Measurements from ENCODE around the gene ZC3H12A.

Gene ZC3H12A

GRCh38 chr1:37458551-37458950 is 15.8 kb upstream of the ZC3H12A start:
- no peak overlapping the region for H3K9ac ChIP-seq (ENCODE audit: low read depth, low read length)
- H3K36me3 ChIP-seq (ENCODE audit: insufficient read depth, low read depth, low read length), result no peaks in the 10 kb centered on the region
- no peaks in the 10 kb centered on the region for H3K9me3 ChIP-seq (ENCODE audit: insufficient read depth, low read depth, low read length)
- H3K27me3 ChIP-seq (ENCODE audit: insufficient read depth, low read length), result no peaks in the 10 kb centered on the region
- no peak overlapping the region for H3K27ac ChIP-seq (ENCODE audit: low read length)
- H3K4me1 ChIP-seq (ENCODE audit: insufficient read depth, low read length), result no peaks in the 10 kb centered on the region
- H3K4me3 ChIP-seq (ENCODE audit: low read length), result no peak overlapping the region

GRCh38 chr1:37461698-37462436 is 12.5 kb upstream of the ZC3H12A start:
- Histone ChIP-seq H3K27me3 (ENCODE audit: insufficient read depth, low read length) (no peaks in the 10 kb centered on the region), H3K36me3 (ENCODE audit: insufficient read depth, low read depth, low read length) (no peaks in the 10 kb centered on the region), H3K4me1 (ENCODE audit: insufficient read depth, low read length) (no peaks in the 10 kb centered on the region), H3K9ac (ENCODE audit: low read depth, low read length) (no peak overlapping the region), H3K9me3 (ENCODE audit: insufficient read depth, low read depth, low read length) (no peaks in the 10 kb centered on the region), H3K27ac (ENCODE audit: low read length) (no peak overlapping the region), H3K4me3 (ENCODE audit: low read length) (no peak overlapping the region)

DNA sequence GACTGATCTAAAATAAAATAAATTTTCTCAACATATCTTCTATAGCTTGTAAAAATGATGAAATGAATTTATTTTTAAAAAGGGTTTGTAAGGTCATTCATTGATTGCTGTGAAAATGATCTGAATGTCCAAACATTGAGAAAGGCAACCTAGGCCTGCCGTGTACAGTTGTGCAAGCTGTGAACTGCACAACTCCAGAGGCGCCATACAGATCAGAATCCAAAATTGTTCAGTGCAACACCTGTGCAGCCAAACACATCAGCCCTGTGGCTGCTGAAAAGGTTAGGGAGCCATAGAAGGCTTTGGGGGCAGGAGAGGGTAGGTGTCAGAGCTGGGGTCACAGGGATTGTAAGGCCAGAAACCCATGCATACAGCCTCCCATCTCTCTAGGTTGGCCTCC is 9.9 kb upstream of the ZC3H12A start:
- no peaks in the 10 kb centered on the region for H3K9me3 ChIP-seq (ENCODE audit: insufficient read depth, low read depth, low read length)
- H3K9ac ChIP-seq (ENCODE audit: low read depth, low read length), result no peak overlapping the region
- no peaks in the 10 kb centered on the region for H3K36me3 ChIP-seq (ENCODE audit: insufficient read depth, low read depth, low read length)
- no peaks in the 10 kb centered on the region for H3K4me1 ChIP-seq (ENCODE audit: insufficient read depth, low read length)
- H3K4me3 ChIP-seq (ENCODE audit: low read length), result no peak overlapping the region
- H3K27me3 ChIP-seq (ENCODE audit: insufficient read depth, low read length), result no peaks in the 10 kb centered on the region
- H3K27ac ChIP-seq (ENCODE audit: low read length), result no peak overlapping the region

- Histone ChIP-seq H3K4me1 (ENCODE audit: insufficient read depth, low read length) (no peaks in the 10 kb centered on the region), H3K27ac (ENCODE audit: low read length) (no peak overlapping the region)
Observed at GRCh38 chr1:37465593-37466517, 8.5 kb upstream of the ZC3H12A start.

GRCh38 chr1:37468037-37468436 is 6.3 kb upstream of the ZC3H12A start:
- Histone ChIP-seq H3K36me3 (ENCODE audit: insufficient read depth, low read depth, low read length) (no peaks in the 10 kb centered on the region), H3K27me3 (ENCODE audit: insufficient read depth, low read length) (peaks cover 11% of the 10 kb centered on the region), H3K27ac (ENCODE audit: low read length) (no peak overlapping the region), H3K9ac (ENCODE audit: low read depth, low read length) (no peak overlapping the region), H3K4me3 (ENCODE audit: low read length) (no peak overlapping the region), H3K4me1 (ENCODE audit: insufficient read depth, low read length) (peaks cover 7% of the 10 kb centered on the region), H3K9me3 (ENCODE audit: insufficient read depth, low read depth, low read length) (no peaks in the 10 kb centered on the region)

More at GRCh38 chr1:37465593-37466517, 8.5 kb upstream of the ZC3H12A start:
- no peaks in the 10 kb centered on the region for H3K27me3 ChIP-seq (ENCODE audit: insufficient read depth, low read length)
- H3K9me3 ChIP-seq (ENCODE audit: insufficient read depth, low read depth, low read length), result no peaks in the 10 kb centered on the region
- no peak overlapping the region for H3K4me3 ChIP-seq (ENCODE audit: low read length)
- H3K9ac ChIP-seq (ENCODE audit: low read depth, low read length), result no peak overlapping the region
- no peaks in the 10 kb centered on the region for H3K36me3 ChIP-seq (ENCODE audit: insufficient read depth, low read depth, low read length)

DNA sequence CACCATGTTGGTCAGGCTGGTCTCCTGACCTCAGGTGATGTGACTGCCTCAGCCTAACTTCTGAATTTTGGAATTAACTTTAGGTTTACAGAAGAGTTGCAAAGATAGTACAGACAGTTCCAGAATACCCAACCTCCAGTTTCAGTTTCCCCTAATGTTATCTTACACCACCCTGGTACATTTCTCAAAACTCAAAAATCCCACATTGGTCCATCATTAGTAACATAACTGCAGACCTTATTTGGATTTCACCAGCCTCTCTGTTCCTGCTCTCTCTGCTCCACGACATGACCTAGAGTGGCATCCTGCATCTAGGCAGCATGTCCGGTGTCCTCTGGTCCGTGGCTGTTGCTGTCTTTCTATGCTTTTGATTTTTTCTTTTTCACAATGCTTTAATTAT is 5.0 kb upstream of the ZC3H12A start:
- Histone ChIP-seq H3K4me1 (ENCODE audit: insufficient read depth, low read length) (peaks cover 7% of the 10 kb centered on the region), H3K9ac (ENCODE audit: low read depth, low read length) (no peak overlapping the region), H3K9me3 (ENCODE audit: insufficient read depth, low read depth, low read length) (no peaks in the 10 kb centered on the region), H3K4me3 (ENCODE audit: low read length) (no peak overlapping the region), H3K27me3 (ENCODE audit: insufficient read depth, low read length) (peaks cover 22% of the 10 kb centered on the region), H3K36me3 (ENCODE audit: insufficient read depth, low read depth, low read length) (no peaks in the 10 kb centered on the region), H3K27ac (ENCODE audit: low read length) (no peak overlapping the region)

GRCh38 chr1:37471345-37472231 is 2.8 kb upstream of the ZC3H12A start:
- no peaks in the 10 kb centered on the region for H3K9me3 ChIP-seq (ENCODE audit: insufficient read depth, low read depth, low read length)
- peaks cover 26% of the 10 kb centered on the region for H3K27me3 ChIP-seq (ENCODE audit: insufficient read depth, low read length)
- peak overlapping the region; percentile 29; the same call in 1 of the 2 replicates for H3K9ac ChIP-seq (ENCODE audit: low read depth, low read length)
- H3K4me3 ChIP-seq (ENCODE audit: low read length), result 0 out of 2 replicates have a peak overlapping the region, but pooled peaks have one; percentile 4
- peaks cover 6% of the 10 kb centered on the region; the same call in 1 of the 2 replicates for H3K36me3 ChIP-seq (ENCODE audit: insufficient read depth, low read depth, low read length)
- H3K27ac ChIP-seq (ENCODE audit: low read length), result no peak overlapping the region
- peaks cover 20% of the 10 kb centered on the region for H3K4me1 ChIP-seq (ENCODE audit: insufficient read depth, low read length)

DNA sequence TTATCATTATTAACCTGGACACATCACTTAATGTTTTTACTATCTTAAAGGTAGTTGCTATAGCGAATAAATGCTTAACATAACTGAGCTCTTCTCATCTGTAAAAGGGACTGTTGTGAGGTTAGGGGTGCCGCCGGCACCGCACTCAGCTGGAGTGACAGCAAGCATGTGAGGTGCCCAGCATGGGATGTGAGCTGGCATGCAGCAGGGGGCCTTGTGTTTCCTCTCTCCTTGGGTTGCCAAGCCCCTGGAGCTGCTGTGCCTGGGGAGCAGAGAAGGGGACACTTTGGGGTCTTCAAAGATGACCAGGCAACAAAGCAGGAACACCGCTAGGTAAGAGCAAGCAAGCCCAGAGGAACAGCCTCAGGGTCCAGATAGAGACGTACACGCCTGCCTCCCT is 2.1 kb upstream of the ZC3H12A start:
- Histone ChIP-seq H3K9ac (ENCODE audit: low read depth, low read length) (no peak overlapping the region), H3K4me1 (ENCODE audit: insufficient read depth, low read length) (peaks cover 26% of the 10 kb centered on the region), H3K4me3 (ENCODE audit: low read length) (no peak overlapping the region), H3K36me3 (ENCODE audit: insufficient read depth, low read depth, low read length) (peaks cover 9% of the 10 kb centered on the region; the same call in 1 of the 2 replicates), H3K27ac (ENCODE audit: low read length) (no peak overlapping the region), H3K27me3 (ENCODE audit: insufficient read depth, low read length) (peaks cover 26% of the 10 kb centered on the region), H3K9me3 (ENCODE audit: insufficient read depth, low read depth, low read length) (no peaks in the 10 kb centered on the region)

DNA sequence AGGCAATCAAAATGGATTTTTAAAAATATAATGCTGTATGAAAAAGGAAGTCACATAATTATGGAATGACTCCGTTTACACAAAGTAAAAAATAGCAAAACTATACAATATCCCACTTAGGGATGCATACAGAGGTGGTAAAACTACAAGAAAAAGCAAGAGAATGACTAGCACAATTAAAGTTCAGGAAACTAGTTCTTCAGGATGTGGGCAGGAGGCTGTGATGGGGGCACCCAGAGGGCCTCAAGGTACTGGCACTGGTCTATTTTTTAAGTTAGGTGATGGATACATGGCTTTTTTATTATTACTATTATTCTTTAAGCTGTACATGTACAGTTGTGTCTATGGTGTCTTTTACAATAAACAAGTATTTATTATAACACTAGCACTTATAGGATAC is 1.4 kb upstream of the ZC3H12A start:
- peaks cover 26% of the 10 kb centered on the region for H3K27me3 ChIP-seq (ENCODE audit: insufficient read depth, low read length)
- no peaks in the 10 kb centered on the region for H3K9me3 ChIP-seq (ENCODE audit: insufficient read depth, low read depth, low read length)
- H3K36me3 ChIP-seq (ENCODE audit: insufficient read depth, low read depth, low read length), result peaks cover 13% of the 10 kb centered on the region; the same call in 1 of the 2 replicates
- H3K9ac ChIP-seq (ENCODE audit: low read depth, low read length), result no peak overlapping the region
- H3K27ac ChIP-seq (ENCODE audit: low read length), result no peak overlapping the region
- H3K4me3 ChIP-seq (ENCODE audit: low read length), result no peak overlapping the region
- H3K4me1 ChIP-seq (ENCODE audit: insufficient read depth, low read length), result peaks cover 31% of the 10 kb centered on the region

DNA sequence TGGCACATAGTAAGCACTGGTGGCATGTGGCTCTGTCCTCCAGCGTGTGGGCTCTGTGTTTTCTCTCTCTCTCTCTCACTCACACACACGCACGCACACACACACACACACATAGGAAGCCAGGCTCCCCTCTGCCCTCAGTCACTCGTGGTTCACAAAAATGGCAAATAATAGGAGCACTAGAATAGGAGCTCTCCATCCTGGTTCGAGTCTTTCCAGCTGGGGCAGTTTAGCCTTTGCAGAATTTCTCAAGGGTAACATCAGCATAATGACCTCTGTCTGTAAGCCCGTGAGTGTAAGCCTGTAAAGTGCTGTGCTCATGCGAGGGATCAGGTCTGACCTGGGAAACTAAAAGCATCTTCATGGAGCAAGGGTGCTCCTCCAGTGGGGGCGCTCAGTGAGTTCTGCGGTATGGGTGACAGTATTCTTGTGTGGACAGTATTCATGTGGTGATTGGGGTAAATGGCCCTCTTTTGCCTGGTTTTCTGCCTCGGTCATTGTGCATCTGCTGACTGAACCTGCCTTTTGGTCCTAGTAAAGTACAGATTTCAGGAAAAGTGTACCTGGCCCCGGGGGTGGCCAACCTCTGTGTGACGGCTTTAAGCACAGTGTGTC is 842 bp upstream of the ZC3H12A start:
- peaks cover 18% of the 10 kb centered on the region for H3K36me3 ChIP-seq (ENCODE audit: insufficient read depth, low read depth, low read length)
- H3K27me3 ChIP-seq (ENCODE audit: insufficient read depth, low read length), result peaks cover 26% of the 10 kb centered on the region
- H3K4me3 ChIP-seq (ENCODE audit: low read length), result peak overlapping the region; percentile 80
- no peak overlapping the region; the same call in 1 of the 2 replicates for H3K9ac ChIP-seq (ENCODE audit: low read depth, low read length)
- H3K4me1 ChIP-seq (ENCODE audit: insufficient read depth, low read length), result peaks cover 37% of the 10 kb centered on the region
- no peak overlapping the region for H3K27ac ChIP-seq (ENCODE audit: low read length)
- H3K9me3 ChIP-seq (ENCODE audit: insufficient read depth, low read depth, low read length), result no peaks in the 10 kb centered on the region
